DMS 273 (cell line): Measurements from ENCODE around the gene IGF2BP1.

Experiments used
- DNase-seq: peaks from one replicate; lab custom pipeline; 2025; ENCODE audit not compliant: unreplicated experiment; lab: John Stamatoyannopoulos, UW

IGF2BP1 gene

GRCh38 chr17:48997103-48997826 is at the start of gene IGF2BP1:
TSS of gene IGF2BP1 (plus strand) at chr17:48997385. CDS start at chr17:48997746, 361 bp downstream.
- DNase-seq, result peak; percentile 44

- DNase-seq, result no peak
Measured at GRCh38 chr17:48951572-48951971, 45.6 kb upstream of the IGF2BP1 start.

GRCh38 chr17:48952904-48953303 is 44.3 kb upstream of the IGF2BP1 start:
- DNase-seq, result no peak

- DNase-seq, result peak; percentile 63
Measured at GRCh38 chr17:48954300-48954755, 42.9 kb upstream of the IGF2BP1 start.

GRCh38 chr17:48960834-48961515 is 36.2 kb upstream of the IGF2BP1 start:
- peak; percentile 50 for DNase-seq

GRCh38 chr17:48961516-48962233 is 35.5 kb upstream of the IGF2BP1 start:
- DNase-seq, result no peak

GRCh38 chr17:48970224-48970623 is 27.0 kb upstream of the IGF2BP1 start:
- peak; percentile 87 for DNase-seq

GRCh38 chr17:48970865-48971687 is 26.1 kb upstream of the IGF2BP1 start:
- DNase-seq, result no peak

- no peak for DNase-seq
Measured at GRCh38 chr17:48972749-48973097, 24.5 kb upstream of the IGF2BP1 start.

GRCh38 chr17:48973806-48974205 is 23.4 kb upstream of the IGF2BP1 start:
- no peak for DNase-seq

- no peak for DNase-seq
Measured at GRCh38 chr17:48981927-48982539, 15.2 kb upstream of the IGF2BP1 start.

- DNase-seq, result no peak
Measured at GRCh38 chr17:48985436-48986245, 11.5 kb upstream of the IGF2BP1 start.

- DNase-seq, result no peak
Measured at GRCh38 chr17:48989100-48989499, 8.1 kb upstream of the IGF2BP1 start.

- no peak for DNase-seq
Measured at GRCh38 chr17:48990882-48991357, 6.3 kb upstream of the IGF2BP1 start.

GRCh38 chr17:48992444-48992843 is 4.7 kb upstream of the IGF2BP1 start:
- no peak for DNase-seq

- no peak for DNase-seq
Measured at GRCh38 chr17:48993305-48993704, 3.9 kb upstream of the IGF2BP1 start.

GRCh38 chr17:48993951-48994350 is 3.2 kb upstream of the IGF2BP1 start:
- no peak for DNase-seq

GRCh38 chr17:48994549-48995303 is 2.5 kb upstream of the IGF2BP1 start:
- no peak for DNase-seq
